Measurements from ENCODE around the gene PRKAA1. TPM values are rescaled to one million over a fixed set of nuclear protein-coding genes. Genes with fewer than 3 reads are reported as not detected.
A peak's percentile ranks its signal among the peaks of the same experiment; 100 is the strongest.

The PRKAA1 gene
- total RNA-seq, 2 experiments from 2014 or later = 102 to 105 TPM

DNA sequence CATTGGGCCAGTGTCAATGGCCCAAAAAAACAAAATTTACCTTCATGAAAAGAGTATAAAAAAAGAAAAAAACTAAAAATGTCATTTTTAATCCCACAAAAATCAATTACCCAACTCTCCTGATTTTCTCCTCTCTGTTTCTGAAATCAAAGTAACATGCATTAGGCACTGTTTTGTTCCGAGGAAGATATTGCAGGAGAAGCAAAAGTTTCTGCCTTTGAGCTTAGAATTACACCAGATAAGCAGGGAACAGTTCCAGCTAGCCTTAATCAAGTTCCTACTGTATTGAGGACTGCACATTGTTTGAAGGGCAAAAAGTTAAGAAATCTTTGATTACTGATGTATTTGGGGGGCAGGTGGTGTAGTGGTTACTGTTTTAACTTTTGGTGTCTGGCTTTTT lies 1.1 kb upstream of the PRKAA1 start:
- no peaks in the 10 kb centered on the region for H3K9me3 ChIP-seq (ENCODE audit: control insufficient read depth in 1 of 2, insufficient read depth in 1 of 2, low read length in 2 of 2)
- ATAC-seq (ENCODE audit: poor library complexity) (no peak), DNase-seq (no peak)
- H3K4me1 ChIP-seq (ENCODE audit: insufficient read depth, low read length) = peaks cover 15% of the 10 kb centered on the region
- peaks cover 5% of the 10 kb centered on the region for H3K36me3 ChIP-seq (ENCODE audit: insufficient read depth, low read length)
- no peak overlapping the region for H3K27ac ChIP-seq (ENCODE audit: low read depth in 1 of 2, low read length in 2 of 2)
- Mint-ChIP-seq H3K36me3 (ENCODE audit: low read depth) (peaks cover 20% of the 10 kb centered on the region), H3K4me3 (peak overlapping the region; percentile 94), H3K27ac (peak overlapping the region; percentile 85), H3K27me3 (no peaks in the 10 kb centered on the region), H3K4me1 (ENCODE audit: low read depth) (peaks cover 38% of the 10 kb centered on the region), H3K9me3 (no peaks in the 10 kb centered on the region)
- no peak overlapping the region for H3K4me3 ChIP-seq (ENCODE audit: low read length)
- no peaks in the 10 kb centered on the region for H3K27me3 ChIP-seq (ENCODE audit: control insufficient read depth in 1 of 2, insufficient read depth in 2 of 2, low read length in 2 of 2)
- POLR2A ChIA-PET = interaction anchor here (0.6 to 2.9 kb wide), 7 partner anchors 9 to 53 kb away, joined by 3 to 18 read pairs (median 3); partner anchors contain the start of genes CARD6 and RPL37
- intact Hi-C loops (cut with DNase I, micrococcal nuclease) = no loop called here
- TF ChIP-seq, protein P1, sequence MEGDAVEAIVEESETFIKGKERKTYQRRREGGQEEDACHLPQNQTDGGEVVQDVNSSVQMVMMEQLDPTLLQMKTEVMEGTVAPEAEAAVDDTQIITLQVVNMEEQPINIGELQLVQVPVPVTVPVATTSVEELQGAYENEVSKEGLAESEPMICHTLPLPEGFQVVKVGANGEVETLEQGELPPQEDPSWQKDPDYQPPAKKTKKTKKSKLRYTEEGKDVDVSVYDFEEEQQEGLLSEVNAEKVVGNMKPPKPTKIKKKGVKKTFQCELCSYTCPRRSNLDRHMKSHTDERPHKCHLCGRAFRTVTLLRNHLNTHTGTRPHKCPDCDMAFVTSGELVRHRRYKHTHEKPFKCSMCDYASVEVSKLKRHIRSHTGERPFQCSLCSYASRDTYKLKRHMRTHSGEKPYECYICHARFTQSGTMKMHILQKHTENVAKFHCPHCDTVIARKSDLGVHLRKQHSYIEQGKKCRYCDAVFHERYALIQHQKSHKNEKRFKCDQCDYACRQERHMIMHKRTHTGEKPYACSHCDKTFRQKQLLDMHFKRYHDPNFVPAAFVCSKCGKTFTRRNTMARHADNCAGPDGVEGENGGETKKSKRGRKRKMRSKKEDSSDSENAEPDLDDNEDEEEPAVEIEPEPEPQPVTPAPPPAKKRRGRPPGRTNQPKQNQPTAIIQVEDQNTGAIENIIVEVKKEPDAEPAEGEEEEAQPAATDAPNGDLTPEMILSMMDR (IDR thresholded peaks at IDR 0.05) = no peak
- CTCF ChIA-PET = interaction anchor here (0.6 to 1.1 kb wide), 6 partner anchors 9 to 1258 kb away, joined by 3 to 5 read pairs (median 3); partner anchors contain the start of gene TTC33

DNA sequence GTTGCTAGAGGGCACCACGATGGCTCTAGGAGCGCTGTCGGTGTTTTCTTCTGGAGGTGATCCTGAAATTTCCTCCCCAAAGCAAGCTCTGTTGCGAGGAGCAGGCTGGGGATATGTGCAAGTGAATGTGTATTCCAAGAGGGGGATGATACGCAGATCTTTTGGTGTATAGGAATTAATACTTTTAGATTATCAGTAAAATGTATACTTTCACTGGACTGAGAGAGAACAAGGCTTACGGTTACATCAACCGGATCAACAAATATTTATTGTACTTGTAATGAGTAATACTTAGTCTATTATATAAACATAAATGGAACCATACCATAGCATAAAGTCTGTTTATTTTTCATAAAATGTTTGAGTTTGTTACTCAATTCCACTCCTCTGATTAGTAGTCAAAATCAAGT lies 632 bp upstream of the PRKAA1 start:
- Mint-ChIP-seq H3K9me3 (no peaks in the 10 kb centered on the region), H3K4me3 (peak overlapping the region; percentile 94), H3K27ac (peak overlapping the region; percentile 85), H3K27me3 (no peaks in the 10 kb centered on the region), H3K36me3 (ENCODE audit: low read depth) (peaks cover 25% of the 10 kb centered on the region), H3K4me1 (ENCODE audit: low read depth) (peaks cover 43% of the 10 kb centered on the region)
- TF ChIP-seq, protein P1 (IDR thresholded peaks at IDR 0.05) = no peak
- H3K4me1 ChIP-seq (ENCODE audit: insufficient read depth, low read length) = peaks cover 15% of the 10 kb centered on the region
- intact Hi-C loops (cut with DNase I, micrococcal nuclease) = loop anchor here in 1 of 2 experiments (1.0 kb wide), 2 partner anchors 35 to 44 kb away; partner anchors contain the start of gene TTC33
- no peaks in the 10 kb centered on the region for H3K9me3 ChIP-seq (ENCODE audit: control insufficient read depth in 1 of 2, insufficient read depth in 1 of 2, low read length in 2 of 2)
- CTCF ChIA-PET = interaction anchor here (0.6 to 1.1 kb wide), 6 partner anchors 9 to 1259 kb away, joined by 3 to 5 read pairs (median 3); partner anchors contain the start of gene TTC33
- peak overlapping the region; percentile 95 for H3K4me3 ChIP-seq (ENCODE audit: low read length)
- H3K27me3 ChIP-seq (ENCODE audit: control insufficient read depth in 1 of 2, insufficient read depth in 2 of 2, low read length in 2 of 2) = no peaks in the 10 kb centered on the region
- ATAC-seq (ENCODE audit: poor library complexity) (no peak), DNase-seq (no peak)
- peaks cover 5% of the 10 kb centered on the region for H3K36me3 ChIP-seq (ENCODE audit: insufficient read depth, low read length)
- POLR2A ChIA-PET = interaction anchor here (0.6 to 2.9 kb wide), 7 partner anchors 9 to 54 kb away, joined by 3 to 18 read pairs (median 3); partner anchors contain the start of genes CARD6 and RPL37
- H3K27ac ChIP-seq (ENCODE audit: low read depth in 1 of 2, low read length in 2 of 2) = peak overlapping the region; percentile 84 to 90

GRCh38 chr5:40797273-40798011 lies 732 bp downstream of the PRKAA1 start:
- Mint-ChIP-seq H3K9me3 (no peaks in the 10 kb centered on the region), H3K36me3 (ENCODE audit: low read depth) (peaks cover 29% of the 10 kb centered on the region), H3K27me3 (no peaks in the 10 kb centered on the region), H3K4me3 (peak overlapping the region; percentile 94), H3K27ac (peak overlapping the region; percentile 85), H3K4me1 (ENCODE audit: low read depth) (peaks cover 52% of the 10 kb centered on the region)
- peak overlapping the region; percentile 73 to 85 for H3K27ac ChIP-seq (ENCODE audit: low read depth in 1 of 2, low read length in 2 of 2)
- ATAC-seq (ENCODE audit: poor library complexity) (peak; percentile 34), DNase-seq (peak; percentile 52 to 90 (median 68))
- H3K9me3 ChIP-seq (ENCODE audit: control insufficient read depth in 1 of 2, insufficient read depth in 1 of 2, low read length in 2 of 2) = no peaks in the 10 kb centered on the region
- peaks cover 5% of the 10 kb centered on the region for H3K36me3 ChIP-seq (ENCODE audit: insufficient read depth, low read length)
- H3K27me3 ChIP-seq (ENCODE audit: control insufficient read depth in 1 of 2, insufficient read depth in 2 of 2, low read length in 2 of 2) = no peaks in the 10 kb centered on the region
- CTCF ChIA-PET = interaction anchor here (1.4 kb wide), 1 partner anchor 42 kb away, joined by 6 read pairs; the partner anchor contains the start of gene TTC33
- H3K4me1 ChIP-seq (ENCODE audit: insufficient read depth, low read length) = peaks cover 23% of the 10 kb centered on the region
- intact Hi-C loops (cut with DNase I, micrococcal nuclease) = loop anchor here (1.0 kb wide), 3 partner anchors 37 to 42 kb away; partner anchors contain the start of gene TTC33 (in 1 of the 2)
- TF ChIP-seq, protein P1 (IDR thresholded peaks at IDR 0.05) = no peak
- POLR2A ChIA-PET = interaction anchor here (0.7 to 2.9 kb wide), 5 partner anchors 13 to 44 kb away, joined by 3 to 18 read pairs (median 3); partner anchors contain the start of genes CARD6 and RPL37
- H3K4me3 ChIP-seq (ENCODE audit: low read length) = peak overlapping the region; percentile 95
